HCT116 (cell line): ENCODE data around the gene PRKN. TPM values are rescaled to one million over a fixed set of nuclear protein-coding genes. Genes with fewer than 3 reads are reported as not detected.

Source experiments
- ATAC-seq: fragments of 200-7000 bp; cut with Tn5 transposase; 2 replicates; pipeline ENCODE4 v1.9.1; 2020; ENCODE audit warnings: mild to moderate bottlenecking, moderate library complexity
- BruUV-seq: library from RNA; stranded (reverse); fragments of 400-500 nt; replicated peaks from 2 replicates; lab custom pipeline; 2021; lab: Mats Ljungman, UMichigan
- CTCF ChIA-PET: fragments of 300-600 bp; sonication (Branson Sonifier 250); formaldehyde crosslinking; loops from one replicate; lab custom pipeline; 2021; ENCODE audit warnings: antibody characterized with exemption; lab: Charles Lee
- POLR2A ChIA-PET: fragments of 300-600, 350-600 bp; sonication (Branson Sonifier 250); formaldehyde crosslinking; loops from one replicate; lab custom pipeline; 2021; ENCODE audit warnings: antibody characterized with exemption; lab: Charles Lee
- RAD21 ChIA-PET, 2 experiments: fragments of 300-600 bp; sonication (Branson Sonifier 250); formaldehyde crosslinking; loops; one replicate each; lab custom pipeline; 2023; ENCODE audit warnings: low total read pairs in 2 of 2; ENCODE audit not compliant: uncharacterized antibody in 2 of 2, unreplicated experiment in 2 of 2, low non-redundant PET in 1 of 2; lab: Charles Lee
- DNase-seq: peaks from one replicate; pipeline ENCODE4 v3.0.0-alpha.2; 2010; ENCODE audit warnings: low read depth, low spot score
- H2AFZ ChIP-seq: fragments of 200-600 bp; shearing (Covaris generic), sonication (generic); 2 replicates; pipeline ENCODE4 v1.6.1; 2017; ENCODE audit warnings: low read depth, mixed run types, mixed read lengths, antibody characterized with exemption, low read length; ENCODE audit not compliant: poor library complexity, severe bottlenecking
- H3K27ac ChIP-seq: 2 replicates; pipeline ENCODE4 v1.5.1; 2012; ENCODE audit warnings: low read depth, low read length
- H3K27me3 ChIP-seq: fragments of 200-600 bp; sonication (generic); 2 replicates; pipeline ENCODE4 v1.6.1; 2016; ENCODE audit warnings: mixed run types, low read length, mixed read lengths; ENCODE audit not compliant: insufficient read depth
- H3K36me3 ChIP-seq, 2 experiments: fragments of 200-500 bp in 1 of 2; fragments of 200-600 bp in 1 of 2; sonication (Bioruptor generic) in 1 of 2; sonication (generic) in 1 of 2; 2 replicates each; pipeline versions ENCODE4 v1.5.1 to v1.6.1; 2014 to 2016; ENCODE audit warnings: low read length in 2 of 2, inconsistent platforms in 1 of 2, mixed read lengths in 1 of 2, mixed run types in 1 of 2; ENCODE audit not compliant: insufficient read depth in 2 of 2, control insufficient read depth in 1 of 2
- H3K4me1 ChIP-seq, 2 experiments: fragments of 200-600 bp in 1 of 2; sonication (generic) in 1 of 2; 2 replicates each; pipeline versions ENCODE4 v1.5.1 to v1.6.1; 2012 to 2017; ENCODE audit warnings: low read length in 2 of 2, inconsistent platforms in 1 of 2, mild to moderate bottlenecking in 1 of 2, mixed read lengths in 1 of 2, mixed run types in 1 of 2, moderate library complexity in 1 of 2; ENCODE audit not compliant: insufficient read depth in 2 of 2, control insufficient read depth in 1 of 2
- H3K4me2 ChIP-seq: fragments of 200-600 bp; sonication (generic); 2 replicates; pipeline ENCODE4 v1.6.1; 2017; ENCODE audit warnings: mixed run types, low read length, mixed read lengths
- H3K4me3 ChIP-seq, 2 experiments: fragments of 200-600 bp in 1 of 2; sonication (generic) in 1 of 2; replicated peaks in 1 of 2; 2 replicates each; pipeline ENCODE4 v1.5.1; 2011 to 2016; ENCODE audit warnings: low read length in 2 of 2, control low read depth in 1 of 2, low read depth in 1 of 2, mild to moderate bottlenecking in 1 of 2, mixed read lengths in 1 of 2, mixed run types in 1 of 2
- H3K79me2 ChIP-seq: fragments of 200-600 bp; sonication (generic); 2 replicates; pipeline ENCODE4 v1.6.1; 2017; ENCODE audit warnings: mild to moderate bottlenecking, mixed run types, low read length, moderate library complexity, mixed read lengths; ENCODE audit not compliant: insufficient read depth
- H3K9ac ChIP-seq: fragments of 200-600 bp; sonication (generic); 2 replicates; pipeline ENCODE4 v1.6.1; 2016; ENCODE audit warnings: low read length, mixed read lengths
- H3K9me2 ChIP-seq: fragments of 200-600 bp; sonication (generic), shearing (Covaris generic); 2 replicates; pipeline ENCODE4 v1.6.1; 2017; ENCODE audit warnings: mixed run types, mild to moderate bottlenecking, moderate library complexity; ENCODE audit not compliant: insufficient read depth
- H3K9me3 ChIP-seq, 2 experiments: fragments of 200-500 bp in 1 of 2; fragments of 200-600 bp in 1 of 2; sonication (Bioruptor generic) in 1 of 2; sonication (generic) in 1 of 2; 2 replicates each; pipeline ENCODE4 v1.6.1; 2014 to 2017; ENCODE audit warnings: low read length in 2 of 2, mixed read lengths in 2 of 2, inconsistent platforms in 1 of 2, low read depth in 1 of 2, mild to moderate bottlenecking in 1 of 2, mixed run types in 1 of 2, moderate library complexity in 1 of 2; ENCODE audit not compliant: control insufficient read depth in 1 of 2, insufficient read depth in 1 of 2
- H4K20me1 ChIP-seq: fragments of 200-600 bp; sonication (generic), shearing (Covaris generic); 2 replicates; pipeline ENCODE4 v1.6.1; 2017; ENCODE audit warnings: mixed run types, mild to moderate bottlenecking, moderate library complexity; ENCODE audit not compliant: insufficient read depth
- CBX3 ChIP-seq: IDR thresholded peaks from 2 replicates; pipeline ENCODE4 v1.6.1; 2012; ENCODE audit warnings: low read depth
- EGR1 ChIP-seq: IDR thresholded peaks from 2 replicates; pipeline ENCODE4 v1.6.1; 2012; ENCODE audit warnings: low read depth
- FOSL1 ChIP-seq: IDR thresholded peaks from 2 replicates; pipeline ENCODE4 v1.6.1; 2012; ENCODE audit warnings: low read depth
- JUND ChIP-seq: IDR thresholded peaks from 2 replicates; pipeline ENCODE4 v1.6.1; 2012
- POLR2AphosphoS5 ChIP-seq: IDR thresholded peaks from 2 replicates; pipeline ENCODE4 v1.6.1; 2011; ENCODE audit warnings: mild to moderate bottlenecking, low read depth, low read length, moderate library complexity
- RAD21 ChIP-seq: IDR thresholded peaks from 2 replicates; pipeline ENCODE4 v1.6.1; 2012; ENCODE audit warnings: low read depth, mild to moderate bottlenecking
- SP1 ChIP-seq: IDR thresholded peaks from 2 replicates; pipeline ENCODE4 v1.6.1; 2012; ENCODE audit warnings: low read depth
- TCF7L2 ChIP-seq: IDR thresholded peaks from 2 replicates; pipeline ENCODE4 v1.7.0; 2011; ENCODE audit warnings: borderline replicate concordance, inconsistent platforms; ENCODE audit not compliant: insufficient read depth, insufficient read length; ENCODE audit errors: extremely low read depth
- ZFX ChIP-seq: fragments of 450-650 bp; IDR thresholded peaks from 2 replicates; pipeline ENCODE4 v1.6.1; 2017
- ZNF274 ChIP-seq: fragments of 200-500 bp; sonication (Bioruptor generic); IDR thresholded peaks from 2 replicates; pipeline ENCODE4 v1.6.1; 2014; ENCODE audit warnings: mild to moderate bottlenecking, low read depth, low read length, inconsistent platforms
- intact Hi-C: fragments of 100-400 bp; cut with micrococcal nuclease; formaldehyde crosslinking; loops from 2 replicates; pipeline ENCODE4 v1.10.0; 2022
- total RNA-seq: library from RNA; stranded (reverse); gene quantifications from one replicate; pipeline ENCODE4 v1.2.1, GENCODE V29; 2021; ENCODE audit not compliant: unreplicated experiment
- TF ChIP-seq, protein P1 (sequence below): IDR thresholded peaks from 2 replicates; pipeline ENCODE4 v1.6.1; 2012
- TF ChIP-seq, protein P2 (sequence below), 3 experiments: fragments of 200-600 bp in 1 of 3; sonication (generic) in 1 of 3; IDR thresholded peaks in 2 of 3; conservative IDR thresholded peaks in 1 of 3; 2 replicates each; pipeline ENCODE4 v1.5.1; 2012 to 2017; ENCODE audit warnings: low read depth in 2 of 3, low read length in 2 of 3, antibody characterized with exemption in 1 of 3, borderline replicate concordance in 1 of 3, control low read depth in 1 of 3, mild to moderate bottlenecking in 1 of 3, mixed read lengths in 1 of 3, mixed run types in 1 of 3, moderate library complexity in 1 of 3; ENCODE audit not compliant: insufficient read depth in 1 of 3

Gene PRKN
- total RNA-seq, 1 experiment from 2014 or later = 2.6 TPM

DNA sequence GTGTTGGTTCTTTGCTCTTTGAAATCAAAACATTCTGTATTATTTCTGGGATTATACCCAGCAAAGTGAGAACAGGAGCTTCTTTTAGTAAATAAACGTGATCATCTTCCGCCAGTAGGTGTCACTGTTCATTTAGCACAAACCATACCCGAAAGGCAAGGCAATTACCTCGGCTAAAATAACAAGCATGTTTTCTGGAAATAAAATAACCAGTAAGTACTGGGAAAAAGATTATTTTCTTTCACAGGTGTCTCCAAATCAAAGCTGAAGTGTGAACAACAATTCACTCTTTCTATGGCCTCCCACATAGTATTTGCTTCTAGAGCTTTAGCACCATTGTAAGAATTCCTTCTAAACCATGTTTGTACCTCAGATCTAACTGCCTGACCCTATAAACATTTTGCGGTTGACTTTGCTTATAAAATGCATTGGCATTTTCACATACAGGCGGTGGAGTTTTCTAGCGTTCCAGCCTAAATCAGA, 1309.1 kb downstream of the PRKN start:
- H3K9me2 ChIP-seq = no peaks in the 10 kb centered on the region
- no peaks in the 10 kb centered on the region for H4K20me1 ChIP-seq
- H3K9me3 ChIP-seq = no peaks in the 10 kb centered on the region
- no peak overlapping the region for H3K27ac ChIP-seq
- H3K27me3 ChIP-seq = 0 out of 2 replicates have a peak, but pooled peaks cover 5% of the 10 kb centered on the region
- ChIA-PET CTCF (interaction anchor here (0.7 to 2.1 kb wide), 19 partner anchors 8 to 663 kb away, joined by 3 to 28 read pairs (median 4); no protein-coding TSS in a partner anchor), RAD21 (interaction anchor here (0.7 to 1.6 kb wide), 6 partner anchors 11 to 277 kb away, joined by 3 to 8 read pairs (median 3); no protein-coding TSS in a partner anchor), POLR2A (no interaction called here)
- no peaks in the 10 kb centered on the region for H3K79me2 ChIP-seq
- no TSS peak for BruUV-seq
- no peak overlapping the region for H3K4me3 ChIP-seq
- no peaks in the 10 kb centered on the region for H3K4me1 ChIP-seq
- TF ChIP-seq, protein P1, sequence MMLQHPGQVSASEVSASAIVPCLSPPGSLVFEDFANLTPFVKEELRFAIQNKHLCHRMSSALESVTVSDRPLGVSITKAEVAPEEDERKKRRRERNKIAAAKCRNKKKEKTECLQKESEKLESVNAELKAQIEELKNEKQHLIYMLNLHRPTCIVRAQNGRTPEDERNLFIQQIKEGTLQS = no peak
- TF ChIP-seq TCF7L2 (no peak), ZFX (no peak), RAD21 (peak; percentile 85), POLR2AphosphoS5 (no peak), EGR1 (no peak), ZNF274 (no peak), FOSL1 (no peak), JUND (no peak), SP1 (no peak), CBX3 (no peak)
- TF ChIP-seq, protein P2, sequence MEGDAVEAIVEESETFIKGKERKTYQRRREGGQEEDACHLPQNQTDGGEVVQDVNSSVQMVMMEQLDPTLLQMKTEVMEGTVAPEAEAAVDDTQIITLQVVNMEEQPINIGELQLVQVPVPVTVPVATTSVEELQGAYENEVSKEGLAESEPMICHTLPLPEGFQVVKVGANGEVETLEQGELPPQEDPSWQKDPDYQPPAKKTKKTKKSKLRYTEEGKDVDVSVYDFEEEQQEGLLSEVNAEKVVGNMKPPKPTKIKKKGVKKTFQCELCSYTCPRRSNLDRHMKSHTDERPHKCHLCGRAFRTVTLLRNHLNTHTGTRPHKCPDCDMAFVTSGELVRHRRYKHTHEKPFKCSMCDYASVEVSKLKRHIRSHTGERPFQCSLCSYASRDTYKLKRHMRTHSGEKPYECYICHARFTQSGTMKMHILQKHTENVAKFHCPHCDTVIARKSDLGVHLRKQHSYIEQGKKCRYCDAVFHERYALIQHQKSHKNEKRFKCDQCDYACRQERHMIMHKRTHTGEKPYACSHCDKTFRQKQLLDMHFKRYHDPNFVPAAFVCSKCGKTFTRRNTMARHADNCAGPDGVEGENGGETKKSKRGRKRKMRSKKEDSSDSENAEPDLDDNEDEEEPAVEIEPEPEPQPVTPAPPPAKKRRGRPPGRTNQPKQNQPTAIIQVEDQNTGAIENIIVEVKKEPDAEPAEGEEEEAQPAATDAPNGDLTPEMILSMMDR (IDR thresholded peaks at IDR 0.05 in 2 of 3, conservative IDR thresholded peaks at IDR 0.05 in 1 of 3; ENCODE audit: borderline replicate concordance in 1 of 3, insufficient read depth in 1 of 3, low read depth in 2 of 3, low read length in 2 of 3) = peak; percentile 59 to 87 (median 70)
- H3K36me3 ChIP-seq = no peaks in the 10 kb centered on the region
- DNase-seq (peak; percentile 68), ATAC-seq (peak; percentile 84)
- peak overlapping the region; percentile 68 for H2AFZ ChIP-seq
- intact Hi-C loops = loop anchor here (1.0 to 2.0 kb wide), 2 partner anchors 80 to 276 kb away; no protein-coding TSS in a partner anchor
- peak overlapping the region; percentile 5; the same call in 1 of the 2 replicates for H3K4me2 ChIP-seq
- no peak overlapping the region for H3K9ac ChIP-seq
